ENCODE results near the gene NTN3. TPM values are rescaled to one million over a fixed set of nuclear protein-coding genes. Genes with fewer than 3 reads are reported as not detected.

The NTN3 gene
- polyA plus RNA-seq, 1 of the 3 experiments (the other 2 are of a cell fraction) = 0.28 TPM

- Histone ChIP-seq H3K36me3 (replicated peaks in 1 of 2; ENCODE audit: control insufficient read depth in 1 of 2, insufficient read depth in 2 of 2, low read length in 1 of 2) (peaks cover 8 to 36% of the 10 kb centered on the region in 2 experiments), H3K79me2 (ENCODE audit: insufficient read depth) (no peaks in the 10 kb centered on the region; the same call in 1 of the 2 replicates), H3K4me1 (ENCODE audit: control insufficient read depth in 1 of 2, insufficient read depth in 2 of 2, low read depth in 1 of 2, low read length in 1 of 2) (peaks cover 0 to 11% of the 10 kb centered on the region in 2 experiments; a peak in 1 of 4 replicates), H3K9me2 (no peaks in the 10 kb centered on the region), H3F3A (replicated peaks; ENCODE audit: insufficient read depth) (peaks cover 16% of the 10 kb centered on the region), H3K9me3 (no peaks in the 10 kb centered on the region), H3K27ac (ENCODE audit: low read depth in 2 of 2, low read length in 1 of 2) (no peak overlapping the region), H3K4me3 (ENCODE audit: low read depth in 2 of 2, low read length in 1 of 2) (no peak overlapping the region), H3K27me3 (ENCODE audit: insufficient read depth) (no peaks in the 10 kb centered on the region), H2AFZ (ENCODE audit: low read depth) (no peak overlapping the region), H3K9ac (no peak overlapping the region), H3K4me2 (no peak overlapping the region), H4K20me1 (ENCODE audit: insufficient read depth) (no peaks in the 10 kb centered on the region)
- ChIA-PET CTCF (interaction anchor here (1.3 to 1.8 kb wide), 2 partner anchors 26 to 46 kb away, joined by 7 read pairs; partner anchors contain the start of gene CCNF), POLR2A (interaction anchor here (0.6 kb wide), 1 partner anchor 117 kb away, joined by 4 read pairs; no protein-coding TSS in a partner anchor)
- TF ChIP-seq PBX3 (IDR thresholded peaks at IDR 0.05) (no peak), YY1 (IDR thresholded peaks at IDR 0.05; ENCODE audit: low read depth) (no peak), NFIC (IDR thresholded peaks at IDR 0.05; ENCODE audit: borderline replicate concordance) (no peak), CHD2 (IDR thresholded peaks at IDR 0.05; ENCODE audit: low read length, partially characterized antibody) (no peak), USF2 (IDR thresholded peaks at IDR 0.05; ENCODE audit: borderline replicate concordance, low read depth, low read length) (no peak), FOXJ3 (CRISPR knock-in tag; IDR thresholded peaks at IDR 0.05) (no peak), GABPA (IDR thresholded peaks at IDR 0.05; ENCODE audit: low read depth) (no peak), EP300 (IDR thresholded peaks at IDR 0.05; ENCODE audit: borderline replicate concordance in 1 of 2, low read depth in 1 of 2, low read length in 1 of 2) (no peak), CTCF (IDR thresholded peaks at IDR 0.05) (no peak), SMC3 (IDR thresholded peaks at IDR 0.05; ENCODE audit: low read depth, low read length) (no peak), RCOR1 (IDR thresholded peaks at IDR 0.05; ENCODE audit: low read length) (no peak), MEF2A (IDR thresholded peaks at IDR 0.05; ENCODE audit: borderline replicate concordance, low read depth) (no peak), USF1 (IDR thresholded peaks at IDR 0.05; ENCODE audit: borderline replicate concordance, low read depth) (no peak), SIN3A (IDR thresholded peaks at IDR 0.05; ENCODE audit: borderline replicate concordance, low read depth, low read length) (no peak), RAD21 (IDR thresholded peaks at IDR 0.05; ENCODE audit: low read length) (no peak), POLR2AphosphoS5 (IDR thresholded peaks at IDR 0.05; ENCODE audit: low read depth, low read length) (no peak), FOSL2 (IDR thresholded peaks at IDR 0.05; ENCODE audit: borderline replicate concordance, low read depth) (no peak)
- 94% methylated on average over 12 of the region's 28 CpGs for WGBS (ENCODE audit: low lambda C conversion rate)
- DNase-seq = no peak
Measured at GRCh38 chr16:2455081-2455845, 15.8 kb upstream of the NTN3 start.
